T47D (cell line): ENCODE data around the gene SERPINA1.

Experiments
- DNase-seq, 2 experiments: peaks; one replicate each; pipeline versions ENCODE4 v3.0.0 to v3.0.0-alpha.2; 2011 to 2012; ENCODE audit warnings: low read depth in 1 of 2, low spot score in 1 of 2
- JUND ChIP-seq: IDR thresholded peaks from 2 replicates; pipeline ENCODE4 v1.6.1; 2012; ENCODE audit warnings: low read depth
- in situ Hi-C: cut with HindIII; loops from 2 replicates; pipeline ENCODE4 v1.10.0; 2016; ENCODE audit warnings: low sequenced_read_pairs, low pct_unique_long_range_greater_than_20kb

The SERPINA1 gene

GRCh38 chr14:94368956-94369355 is 19.4 kb downstream of the SERPINA1 start:
- no peak for DNase-seq
- TF ChIP-seq JUND = no peak
- in situ Hi-C loops = no loop called here

GRCh38 chr14:94368243-94368590 is 20.2 kb downstream of the SERPINA1 start:
- no peak for TF ChIP-seq JUND
- in situ Hi-C loops = no loop called here
- no peak for DNase-seq

- TF ChIP-seq JUND = no peak
- DNase-seq = no peak
- in situ Hi-C loops = no loop called here
Measured at GRCh38 chr14:94367347-94368242, 20.8 kb downstream of the SERPINA1 start.

GRCh38 chr14:94366146-94366915 is 22.1 kb downstream of the SERPINA1 start, which contains the start of gene SERPINA2:
TSS of gene SERPINA2 (minus strand) at chr14:94366698.
- no peak for TF ChIP-seq JUND
- in situ Hi-C loops = no loop called here
- no peak for DNase-seq

GRCh38 chr14:94365624-94366023 is 22.8 kb downstream of the SERPINA1 start:
- TF ChIP-seq JUND = no peak
- no peak for DNase-seq
- in situ Hi-C loops = no loop called here

GRCh38 chr14:94364964-94365363 is 23.4 kb downstream of the SERPINA1 start:
- DNase-seq = no peak
- TF ChIP-seq JUND = no peak
- in situ Hi-C loops = no loop called here

GRCh38 chr14:94364037-94364436 is 24.4 kb downstream of the SERPINA1 start:
- in situ Hi-C loops = no loop called here
- no peak for TF ChIP-seq JUND
- DNase-seq = no peak

GRCh38 chr14:94363151-94363624 is 25.2 kb downstream of the SERPINA1 start:
- DNase-seq = no peak
- TF ChIP-seq JUND = no peak
- in situ Hi-C loops = no loop called here

- in situ Hi-C loops = no loop called here
- no peak for TF ChIP-seq JUND
- DNase-seq = no peak
Measured at GRCh38 chr14:94362614-94363133, 25.7 kb downstream of the SERPINA1 start.

GRCh38 chr14:94361682-94362081 is 26.7 kb downstream of the SERPINA1 start:
- TF ChIP-seq JUND = no peak
- DNase-seq = no peak
- in situ Hi-C loops = no loop called here

GRCh38 chr14:94360945-94361565 is 27.3 kb downstream of the SERPINA1 start:
- in situ Hi-C loops = no loop called here

GRCh38 chr14:94357166-94357565 is 31.2 kb downstream of the SERPINA1 start:
- no peak for TF ChIP-seq JUND
- in situ Hi-C loops = no loop called here
- no peak for DNase-seq

More at GRCh38 chr14:94360945-94361565, 27.3 kb downstream of the SERPINA1 start:
- DNase-seq = no peak
- no peak for TF ChIP-seq JUND
